ENCODE data around the gene SLMAP. TPM values are rescaled to one million over a fixed set of nuclear protein-coding genes. Genes with fewer than 3 reads are reported as not detected.

Gene SLMAP
- total RNA-seq, 1 experiment from 2014 or later: 79.5 TPM

DNA sequence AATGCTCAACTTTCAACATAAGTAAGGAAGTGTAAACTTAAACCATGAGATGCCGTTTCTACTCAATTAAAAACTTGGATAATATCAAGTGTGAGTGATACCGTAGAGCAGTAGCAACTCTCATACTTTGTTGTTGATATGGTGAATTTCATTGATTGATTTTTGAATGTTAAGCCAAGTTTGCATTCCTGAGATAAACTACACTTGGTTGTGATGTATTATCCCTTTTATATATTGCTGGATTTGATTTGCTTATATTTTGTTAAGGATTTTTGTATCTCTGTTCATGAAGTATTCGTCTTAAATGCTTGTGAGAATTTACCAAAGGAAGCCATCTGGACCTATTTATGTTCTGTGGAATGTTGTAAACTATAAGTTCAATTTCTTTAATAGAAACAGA, 21.7 kb downstream of the SLMAP start:
- CTCF ChIA-PET: no interaction called here
- H3K9me3 Mint-ChIP-seq: no peaks in the 10 kb centered on the region
- no peak for DNase-seq (ENCODE audit: low spot score)
- ATAC-seq: no peak
- POLR2A ChIA-PET: no interaction called here
- H3K36me3 Mint-ChIP-seq: no peaks in the 10 kb centered on the region
- no peak overlapping the region for H3K4me3 Mint-ChIP-seq
- no peaks in the 10 kb centered on the region for H3K27me3 Mint-ChIP-seq (ENCODE audit: low read depth)
- no peak overlapping the region; the same call in 1 of the 2 replicates for H3K27ac Mint-ChIP-seq
- TF ChIP-seq FOXK1 (CRISPR knock-in tag; IDR thresholded peaks at IDR 0.05) (no peak), HMGA2 (CRISPR knock-in tag; IDR thresholded peaks at IDR 0.05) (no peak), NFATC4 (CRISPR knock-in tag; IDR thresholded peaks at IDR 0.05) (no peak), TEAD1 (CRISPR knock-in tag; IDR thresholded peaks at IDR 0.05) (no peak), EMX1 (CRISPR knock-in tag; IDR thresholded peaks at IDR 0.05) (no peak), PRRX2 (CRISPR knock-in tag; IDR thresholded peaks at IDR 0.05) (no peak), NFYB (CRISPR knock-in tag; conservative IDR thresholded peaks at IDR 0.05; ENCODE audit: low read depth) (no peak)
- TF ChIP-seq, protein P1, sequence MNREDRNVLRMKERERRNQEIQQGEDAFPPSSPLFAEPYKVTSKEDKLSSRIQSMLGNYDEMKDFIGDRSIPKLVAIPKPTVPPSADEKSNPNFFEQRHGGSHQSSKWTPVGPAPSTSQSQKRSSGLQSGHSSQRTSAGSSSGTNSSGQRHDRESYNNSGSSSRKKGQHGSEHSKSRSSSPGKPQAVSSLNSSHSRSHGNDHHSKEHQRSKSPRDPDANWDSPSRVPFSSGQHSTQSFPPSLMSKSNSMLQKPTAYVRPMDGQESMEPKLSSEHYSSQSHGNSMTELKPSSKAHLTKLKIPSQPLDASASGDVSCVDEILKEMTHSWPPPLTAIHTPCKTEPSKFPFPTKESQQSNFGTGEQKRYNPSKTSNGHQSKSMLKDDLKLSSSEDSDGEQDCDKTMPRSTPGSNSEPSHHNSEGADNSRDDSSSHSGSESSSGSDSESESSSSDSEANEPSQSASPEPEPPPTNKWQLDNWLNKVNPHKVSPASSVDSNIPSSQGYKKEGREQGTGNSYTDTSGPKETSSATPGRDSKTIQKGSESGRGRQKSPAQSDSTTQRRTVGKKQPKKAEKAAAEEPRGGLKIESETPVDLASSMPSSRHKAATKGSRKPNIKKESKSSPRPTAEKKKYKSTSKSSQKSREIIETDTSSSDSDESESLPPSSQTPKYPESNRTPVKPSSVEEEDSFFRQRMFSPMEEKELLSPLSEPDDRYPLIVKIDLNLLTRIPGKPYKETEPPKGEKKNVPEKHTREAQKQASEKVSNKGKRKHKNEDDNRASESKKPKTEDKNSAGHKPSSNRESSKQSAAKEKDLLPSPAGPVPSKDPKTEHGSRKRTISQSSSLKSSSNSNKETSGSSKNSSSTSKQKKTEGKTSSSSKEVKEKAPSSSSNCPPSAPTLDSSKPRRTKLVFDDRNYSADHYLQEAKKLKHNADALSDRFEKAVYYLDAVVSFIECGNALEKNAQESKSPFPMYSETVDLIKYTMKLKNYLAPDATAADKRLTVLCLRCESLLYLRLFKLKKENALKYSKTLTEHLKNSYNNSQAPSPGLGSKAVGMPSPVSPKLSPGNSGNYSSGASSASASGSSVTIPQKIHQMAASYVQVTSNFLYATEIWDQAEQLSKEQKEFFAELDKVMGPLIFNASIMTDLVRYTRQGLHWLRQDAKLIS (CRISPR knock-in tag; IDR thresholded peaks at IDR 0.05; ENCODE audit: borderline replicate concordance): no peak
- TF ChIP-seq, protein P2, sequence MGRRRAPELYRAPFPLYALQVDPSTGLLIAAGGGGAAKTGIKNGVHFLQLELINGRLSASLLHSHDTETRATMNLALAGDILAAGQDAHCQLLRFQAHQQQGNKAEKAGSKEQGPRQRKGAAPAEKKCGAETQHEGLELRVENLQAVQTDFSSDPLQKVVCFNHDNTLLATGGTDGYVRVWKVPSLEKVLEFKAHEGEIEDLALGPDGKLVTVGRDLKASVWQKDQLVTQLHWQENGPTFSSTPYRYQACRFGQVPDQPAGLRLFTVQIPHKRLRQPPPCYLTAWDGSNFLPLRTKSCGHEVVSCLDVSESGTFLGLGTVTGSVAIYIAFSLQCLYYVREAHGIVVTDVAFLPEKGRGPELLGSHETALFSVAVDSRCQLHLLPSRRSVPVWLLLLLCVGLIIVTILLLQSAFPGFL (CRISPR knock-in tag; IDR thresholded peaks at IDR 0.05; ENCODE audit: borderline replicate concordance): no peak
- TF ChIP-seq, protein P3, sequence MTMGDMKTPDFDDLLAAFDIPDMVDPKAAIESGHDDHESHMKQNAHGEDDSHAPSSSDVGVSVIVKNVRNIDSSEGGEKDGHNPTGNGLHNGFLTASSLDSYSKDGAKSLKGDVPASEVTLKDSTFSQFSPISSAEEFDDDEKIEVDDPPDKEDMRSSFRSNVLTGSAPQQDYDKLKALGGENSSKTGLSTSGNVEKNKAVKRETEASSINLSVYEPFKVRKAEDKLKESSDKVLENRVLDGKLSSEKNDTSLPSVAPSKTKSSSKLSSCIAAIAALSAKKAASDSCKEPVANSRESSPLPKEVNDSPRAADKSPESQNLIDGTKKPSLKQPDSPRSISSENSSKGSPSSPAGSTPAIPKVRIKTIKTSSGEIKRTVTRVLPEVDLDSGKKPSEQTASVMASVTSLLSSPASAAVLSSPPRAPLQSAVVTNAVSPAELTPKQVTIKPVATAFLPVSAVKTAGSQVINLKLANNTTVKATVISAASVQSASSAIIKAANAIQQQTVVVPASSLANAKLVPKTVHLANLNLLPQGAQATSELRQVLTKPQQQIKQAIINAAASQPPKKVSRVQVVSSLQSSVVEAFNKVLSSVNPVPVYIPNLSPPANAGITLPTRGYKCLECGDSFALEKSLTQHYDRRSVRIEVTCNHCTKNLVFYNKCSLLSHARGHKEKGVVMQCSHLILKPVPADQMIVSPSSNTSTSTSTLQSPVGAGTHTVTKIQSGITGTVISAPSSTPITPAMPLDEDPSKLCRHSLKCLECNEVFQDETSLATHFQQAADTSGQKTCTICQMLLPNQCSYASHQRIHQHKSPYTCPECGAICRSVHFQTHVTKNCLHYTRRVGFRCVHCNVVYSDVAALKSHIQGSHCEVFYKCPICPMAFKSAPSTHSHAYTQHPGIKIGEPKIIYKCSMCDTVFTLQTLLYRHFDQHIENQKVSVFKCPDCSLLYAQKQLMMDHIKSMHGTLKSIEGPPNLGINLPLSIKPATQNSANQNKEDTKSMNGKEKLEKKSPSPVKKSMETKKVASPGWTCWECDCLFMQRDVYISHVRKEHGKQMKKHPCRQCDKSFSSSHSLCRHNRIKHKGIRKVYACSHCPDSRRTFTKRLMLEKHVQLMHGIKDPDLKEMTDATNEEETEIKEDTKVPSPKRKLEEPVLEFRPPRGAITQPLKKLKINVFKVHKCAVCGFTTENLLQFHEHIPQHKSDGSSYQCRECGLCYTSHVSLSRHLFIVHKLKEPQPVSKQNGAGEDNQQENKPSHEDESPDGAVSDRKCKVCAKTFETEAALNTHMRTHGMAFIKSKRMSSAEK (CRISPR knock-in tag; IDR thresholded peaks at IDR 0.05; ENCODE audit: borderline replicate concordance): no peak
- no peaks in the 10 kb centered on the region for H3K4me1 Mint-ChIP-seq

DNA sequence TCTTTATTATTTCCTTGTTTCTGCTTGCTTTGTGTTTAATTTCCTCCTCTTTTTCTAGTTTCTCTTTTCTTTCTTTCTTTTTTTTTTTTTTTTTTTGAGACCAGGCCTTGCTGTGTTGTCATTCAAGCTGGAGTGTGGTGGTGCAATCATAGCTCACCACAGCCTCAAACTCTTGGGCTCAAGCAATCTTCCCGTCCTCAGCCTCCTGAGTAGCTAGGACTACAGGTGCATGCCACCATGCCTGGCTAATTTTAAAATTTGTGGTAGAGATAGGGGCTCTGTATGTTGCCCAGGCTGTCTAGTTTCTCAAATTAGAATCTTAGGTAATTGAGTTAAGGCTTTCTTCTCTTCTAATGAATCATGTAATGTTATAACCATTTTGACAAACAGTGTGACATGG, 22.4 kb downstream of the SLMAP start:
- H3K4me3 Mint-ChIP-seq: no peak overlapping the region
- no peaks in the 10 kb centered on the region for H3K36me3 Mint-ChIP-seq
- no peak for DNase-seq (ENCODE audit: low spot score)
- no peak overlapping the region; the same call in 1 of the 2 replicates for H3K27ac Mint-ChIP-seq
- POLR2A ChIA-PET: no interaction called here
- ATAC-seq: no peak
- CTCF ChIA-PET: no interaction called here
- H3K9me3 Mint-ChIP-seq: no peaks in the 10 kb centered on the region
- H3K27me3 Mint-ChIP-seq (ENCODE audit: low read depth): no peaks in the 10 kb centered on the region
- no peaks in the 10 kb centered on the region for H3K4me1 Mint-ChIP-seq
- TF ChIP-seq NR1H2 (CRISPR knock-in tag; IDR thresholded peaks at IDR 0.05): no peak
- no peak for TF ChIP-seq ELF4 (CRISPR knock-in tag; IDR thresholded peaks at IDR 0.05; ENCODE audit: low read depth)
- no peak for TF ChIP-seq IRF2 (CRISPR knock-in tag; IDR thresholded peaks at IDR 0.05; ENCODE audit: borderline replicate concordance, low read depth)
- no peak for TF ChIP-seq ZBTB21 (CRISPR knock-in tag; IDR thresholded peaks at IDR 0.05; ENCODE audit: borderline replicate concordance)
- TF ChIP-seq SOX15 (CRISPR knock-in tag; IDR thresholded peaks at IDR 0.05): no peak
- TF ChIP-seq SP1 (CRISPR knock-in tag; conservative IDR thresholded peaks at IDR 0.05): no peak
- no peak for TF ChIP-seq ZNF416 (CRISPR knock-in tag; IDR thresholded peaks at IDR 0.05)
- TF ChIP-seq JUN (CRISPR knock-in tag; IDR thresholded peaks at IDR 0.05): no peak
- TF ChIP-seq ZNF396 (CRISPR knock-in tag; IDR thresholded peaks at IDR 0.05; ENCODE audit: borderline replicate concordance): no peak
- TF ChIP-seq, protein P4, sequence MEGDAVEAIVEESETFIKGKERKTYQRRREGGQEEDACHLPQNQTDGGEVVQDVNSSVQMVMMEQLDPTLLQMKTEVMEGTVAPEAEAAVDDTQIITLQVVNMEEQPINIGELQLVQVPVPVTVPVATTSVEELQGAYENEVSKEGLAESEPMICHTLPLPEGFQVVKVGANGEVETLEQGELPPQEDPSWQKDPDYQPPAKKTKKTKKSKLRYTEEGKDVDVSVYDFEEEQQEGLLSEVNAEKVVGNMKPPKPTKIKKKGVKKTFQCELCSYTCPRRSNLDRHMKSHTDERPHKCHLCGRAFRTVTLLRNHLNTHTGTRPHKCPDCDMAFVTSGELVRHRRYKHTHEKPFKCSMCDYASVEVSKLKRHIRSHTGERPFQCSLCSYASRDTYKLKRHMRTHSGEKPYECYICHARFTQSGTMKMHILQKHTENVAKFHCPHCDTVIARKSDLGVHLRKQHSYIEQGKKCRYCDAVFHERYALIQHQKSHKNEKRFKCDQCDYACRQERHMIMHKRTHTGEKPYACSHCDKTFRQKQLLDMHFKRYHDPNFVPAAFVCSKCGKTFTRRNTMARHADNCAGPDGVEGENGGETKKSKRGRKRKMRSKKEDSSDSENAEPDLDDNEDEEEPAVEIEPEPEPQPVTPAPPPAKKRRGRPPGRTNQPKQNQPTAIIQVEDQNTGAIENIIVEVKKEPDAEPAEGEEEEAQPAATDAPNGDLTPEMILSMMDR (IDR thresholded peaks at IDR 0.05): no peak
- TF ChIP-seq NR3C1 (CRISPR knock-in tag; conservative IDR thresholded peaks at IDR 0.05; ENCODE audit: low read depth): no peak
- no peak for TF ChIP-seq ZNF138 (CRISPR knock-in tag; conservative IDR thresholded peaks at IDR 0.05)

All from WTC11 (cell line).